Fibroblast of upper back skin (primary cell): Measurements from ENCODE around the gene PRAME.
"Not testable (repeated sequence)": the region's sequence is repeated elsewhere in the genome, so short reads cannot be mapped to it uniquely, and the experiment has no call there.

ENCODE experiments used
- DNase-seq: peaks from one replicate; pipeline ENCODE4 v3.0.0-alpha.2; 2013

The PRAME gene

DNA sequence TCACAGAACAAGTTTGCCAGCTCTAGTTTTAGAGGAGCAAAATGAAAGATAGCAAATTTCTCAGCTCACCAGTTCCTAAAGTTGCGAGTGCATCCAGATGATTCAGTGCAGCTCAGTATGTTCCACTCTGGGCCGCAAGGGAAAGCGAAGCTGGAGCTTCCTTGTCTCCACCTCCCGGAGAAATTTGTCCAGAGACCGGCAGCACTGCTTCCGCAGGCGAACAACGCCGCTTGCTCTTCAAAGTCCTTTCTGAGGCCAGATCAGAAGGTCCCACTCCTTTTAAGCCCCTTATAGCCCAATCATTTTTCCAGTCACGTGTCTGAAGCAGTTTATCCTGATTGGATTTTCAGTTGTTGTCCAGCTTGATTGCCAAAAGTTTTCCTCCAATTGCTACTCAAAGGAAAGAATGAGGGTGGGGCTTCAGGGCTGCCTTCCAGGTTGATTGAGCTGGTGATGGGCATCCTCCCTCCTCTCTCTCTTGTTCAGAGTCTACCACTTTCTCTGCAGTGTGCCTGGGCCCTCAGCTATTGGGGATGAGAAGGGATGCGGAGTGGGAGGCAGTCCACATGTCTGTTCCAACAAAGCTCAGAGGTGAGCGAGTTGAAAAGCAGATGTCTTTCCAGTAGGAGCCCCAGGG, 38.9 kb downstream of the PRAME start, which contains the start of gene ZNF280A:
Gene ZNF280A (minus strand): TSS at position 251 of the 637 bp plus-strand sequence. CDS start 4,640 bp downstream, outside the sequence.
- peak; percentile 14 for DNase-seq

DNA sequence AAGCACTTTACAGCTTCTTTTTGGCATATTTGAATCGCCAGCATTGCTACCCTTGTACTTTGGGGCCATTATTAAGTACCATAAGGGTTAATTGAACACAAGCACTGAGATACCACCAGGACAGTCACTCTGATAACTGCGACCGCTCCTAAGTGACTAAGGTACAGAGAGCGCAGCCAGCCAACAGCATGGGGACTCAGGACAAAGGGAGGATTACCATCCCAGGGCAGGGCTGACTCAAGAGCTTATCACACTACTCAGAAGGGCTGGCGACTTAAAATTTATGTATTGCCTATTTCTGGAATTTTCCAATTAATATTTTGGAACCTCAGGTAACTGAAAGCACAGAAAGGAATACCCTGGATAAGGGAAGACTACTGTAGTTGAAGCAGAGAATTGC, 39.5 kb downstream of the PRAME start:
- DNase-seq, result no peak

DNA sequence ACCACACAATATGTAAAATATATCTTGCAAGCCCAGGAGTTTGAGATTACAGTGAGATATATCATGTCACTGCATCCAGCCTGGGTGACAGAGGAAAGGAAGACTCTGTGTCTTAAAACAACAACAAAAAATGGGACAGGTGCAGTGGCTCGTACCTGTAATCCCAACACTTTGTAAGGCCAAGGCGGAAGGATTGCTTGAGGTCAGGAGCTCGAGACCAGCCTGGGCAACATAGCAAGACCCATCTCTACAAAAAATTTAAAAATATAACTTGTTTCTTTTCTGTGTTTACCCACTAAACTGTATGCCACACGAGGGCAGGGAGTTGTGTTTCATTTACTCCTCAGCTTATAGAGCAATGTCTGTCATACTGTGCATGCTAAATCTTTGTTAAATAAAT, 42.1 kb downstream of the PRAME start:
- DNase-seq, result no peak

- DNase-seq, result no peak
Measured at GRCh38 chr22:22515890-22516289, 43.2 kb downstream of the PRAME start.

DNA sequence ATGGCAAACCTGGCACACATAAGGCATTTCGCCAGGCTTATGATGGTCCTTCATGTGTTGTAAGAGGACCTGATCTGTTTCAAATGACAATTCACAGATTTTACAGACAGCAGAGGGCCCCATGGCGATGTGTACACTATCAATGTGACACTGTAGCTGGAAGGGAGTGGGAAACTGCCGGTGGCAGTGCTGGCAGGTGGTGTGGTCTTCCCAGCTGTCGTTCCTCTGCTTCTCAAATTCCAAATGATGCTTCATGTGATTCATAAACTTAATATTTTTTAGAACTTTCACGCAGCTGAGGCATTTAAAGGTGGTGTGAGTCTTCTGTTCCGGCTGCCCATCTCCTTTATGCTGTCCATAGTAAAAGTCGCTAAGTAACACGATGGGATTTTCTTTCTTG, 44.6 kb downstream of the PRAME start:
- DNase-seq, result not testable (repeated sequence)

DNA sequence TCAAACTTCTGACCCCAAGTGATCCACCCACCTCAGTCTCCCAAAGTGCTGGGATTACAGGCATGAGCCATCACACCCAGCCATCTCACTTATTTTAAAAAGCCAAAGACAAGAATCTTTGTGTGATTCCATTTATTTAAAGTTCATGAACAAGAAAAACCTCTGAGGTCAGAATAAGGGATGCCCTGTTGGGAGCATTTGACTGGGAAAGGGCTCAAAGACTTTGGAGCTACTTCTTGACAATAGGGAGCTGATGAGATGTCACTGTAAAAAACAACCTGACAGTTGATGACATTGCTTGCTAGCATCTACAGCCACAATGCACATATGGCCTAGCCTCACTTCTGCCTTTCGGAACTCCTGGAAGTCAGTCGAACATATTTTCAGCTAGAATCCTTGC, 45.4 kb downstream of the PRAME start:
- no peak for DNase-seq

GRCh38 chr22:22512951-22513350, 46.1 kb downstream of the PRAME start:
- DNase-seq, result no peak

DNA sequence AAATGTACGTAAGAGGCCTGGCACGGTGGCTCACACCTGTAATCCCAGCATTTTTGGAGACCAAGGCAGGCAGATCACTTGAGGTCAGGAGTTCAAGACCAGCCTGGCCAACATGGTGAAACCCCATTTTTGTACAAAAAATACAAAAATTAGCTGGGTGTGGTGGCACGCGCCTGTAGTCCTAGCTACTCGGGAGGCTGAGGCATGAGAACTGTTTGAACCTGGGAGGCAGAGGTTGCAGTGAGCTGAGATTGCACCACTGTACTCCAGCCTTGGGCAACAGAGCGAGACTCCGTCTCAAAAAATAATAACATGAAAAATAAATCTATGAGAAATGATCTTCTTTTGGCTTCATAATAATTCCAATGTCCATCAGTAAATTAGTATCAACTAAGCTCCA, 48.2 kb downstream of the PRAME start:
- not testable (repeated sequence) for DNase-seq

DNA sequence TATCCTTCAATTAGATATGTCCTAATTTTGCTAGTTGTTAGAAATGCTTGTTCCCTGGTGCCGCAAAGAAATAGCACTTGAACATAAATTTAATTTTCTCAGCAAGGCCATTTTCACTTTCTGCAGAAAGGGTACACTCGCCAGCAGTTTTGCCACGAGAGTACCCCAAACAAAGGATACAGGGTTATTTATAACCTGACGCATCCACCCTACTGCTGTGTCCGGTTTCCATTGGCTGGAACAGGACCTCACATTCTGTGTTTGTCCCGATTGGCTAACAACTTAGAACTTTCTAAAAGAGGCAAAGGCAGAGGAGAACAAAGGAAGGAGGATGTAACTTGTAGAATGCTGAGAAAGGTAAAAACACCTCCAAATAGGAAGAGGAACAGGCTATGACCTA, 49.2 kb downstream of the PRAME start:
- DNase-seq, result not testable (repeated sequence)

DNA sequence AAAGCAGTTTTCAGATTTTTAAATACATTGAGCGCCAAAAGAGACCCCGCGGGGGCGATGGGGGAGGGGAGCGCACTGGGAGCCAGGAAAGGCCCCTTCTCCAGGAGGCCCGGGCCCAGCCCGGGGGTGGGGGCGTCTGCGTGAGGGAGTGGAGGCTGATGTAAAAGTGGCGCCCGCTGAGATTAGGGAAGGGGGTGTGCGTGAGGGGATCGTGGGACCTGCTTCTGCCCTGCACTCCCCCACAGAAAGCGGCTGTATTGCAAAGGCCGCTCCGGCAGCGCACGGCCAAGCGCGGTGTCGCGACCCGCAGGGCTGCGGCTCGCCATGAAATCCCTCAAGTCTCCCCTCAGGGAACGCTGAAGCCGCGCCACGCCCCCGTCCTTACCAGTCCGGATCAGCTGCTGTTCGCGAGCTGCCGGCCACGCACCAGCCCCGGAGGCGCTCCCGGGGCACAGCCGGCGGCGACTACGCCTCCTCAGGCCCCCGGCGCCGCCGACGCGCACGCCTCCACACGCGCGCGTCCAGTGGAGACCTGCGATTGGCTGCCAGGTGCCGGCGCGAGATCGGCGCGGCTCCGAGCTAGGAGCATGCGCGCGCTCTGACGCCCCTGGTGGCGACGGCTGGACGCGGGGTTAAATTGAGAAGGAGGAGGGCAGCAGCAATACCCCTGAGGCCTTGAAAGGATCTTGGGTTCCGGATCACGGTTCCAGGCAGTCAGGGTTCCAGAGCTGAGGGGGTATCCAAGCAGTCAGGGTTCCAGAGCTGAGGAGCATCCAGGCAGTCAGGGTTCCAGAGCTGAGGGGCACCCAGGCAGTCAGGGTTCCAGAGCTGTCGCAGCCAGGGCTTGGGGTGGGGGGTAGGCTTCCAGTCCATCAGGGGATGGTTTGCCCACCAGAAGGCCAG, 50.5 kb downstream of the PRAME start, which contains the start of gene ZNF280B:
Gene ZNF280B (minus strand): TSS at position 469 of the 903 bp plus-strand sequence. CDS start 19,344 bp downstream, outside the sequence.
- peak; percentile 84 for DNase-seq

GRCh38 chr22:22507743-22508273, 51.3 kb downstream of the PRAME start:
- DNase-seq, result no peak

- no peak for DNase-seq
Measured at GRCh38 chr22:22506736-22507135, 52.3 kb downstream of the PRAME start.

DNA sequence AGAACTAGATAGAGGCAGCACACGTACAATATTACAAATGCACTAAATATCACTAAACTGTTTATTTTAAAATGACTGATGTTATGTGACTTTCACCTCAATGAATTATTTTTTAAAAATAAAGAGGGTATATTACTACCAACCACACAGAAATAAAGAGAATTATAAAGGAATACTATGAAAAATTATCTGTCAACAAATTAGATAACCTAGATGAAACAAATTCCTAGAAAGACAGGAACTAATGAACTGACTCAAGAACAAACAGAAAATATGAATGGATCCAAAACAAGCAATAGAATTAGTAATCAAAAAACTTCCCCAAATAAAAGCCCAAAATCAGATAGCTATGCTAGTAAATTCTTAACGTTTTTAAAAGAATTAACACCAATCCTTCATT, 60.8 kb downstream of the PRAME start:
- no peak for DNase-seq
